Natural killer cell (primary cell): ENCODE results near the gene RELN. TPM values are rescaled to one million over a fixed set of nuclear protein-coding genes. Genes with fewer than 3 reads are reported as not detected.
"Not testable (repeated sequence)": the region's sequence is repeated elsewhere in the genome, so short reads cannot be mapped to it uniquely, and the experiment has no call there.

Experiments
- ATAC-seq, 3 donors: fragments of 150-1000 bp in 2 of 3; fragments of 200-7000 bp in 1 of 3; cut with Tn5 transposase; 1 replicate in 1 of 3; 2 replicates in 2 of 3; pipeline ENCODE4 v1.10.0; 2021; ENCODE audit warnings: mild to moderate bottlenecking in 2 of 3, moderate library complexity in 2 of 3
- DNase-seq, 2 donors: peaks; one replicate each; pipeline versions ENCODE4 v3.0.0 to v3.0.0-alpha.2; 2013 to 2021; ENCODE audit warnings: mixed read lengths in 1 of 2
- H3K27ac ChIP-seq: one replicate; pipeline ENCODE4 v1.5.1; 2013; ENCODE audit warnings: mild to moderate bottlenecking, low read length
- H3K27me3 ChIP-seq: one replicate; pipeline ENCODE4 v1.6.1; 2013; ENCODE audit warnings: low read length; ENCODE audit not compliant: control insufficient read depth, insufficient read depth
- H3K36me3 ChIP-seq: one replicate; pipeline ENCODE4 v1.6.1; 2013; ENCODE audit warnings: low read length; ENCODE audit not compliant: control insufficient read depth, insufficient read depth
- H3K4me1 ChIP-seq: one replicate; pipeline ENCODE4 v1.6.1; 2013; ENCODE audit warnings: low read length; ENCODE audit not compliant: control insufficient read depth, insufficient read depth
- H3K4me3 ChIP-seq: one replicate; pipeline ENCODE4 v1.5.1; 2013; ENCODE audit warnings: low read length
- H3K9me3 ChIP-seq: one replicate; pipeline ENCODE4 v1.6.1; 2013; ENCODE audit warnings: low read length; ENCODE audit not compliant: control insufficient read depth, insufficient read depth
- H3K27ac Mint-ChIP-seq, 2 donors: one replicate each; pipeline ENCODE4 v1.8.0; 2022; ENCODE audit warnings: mild to moderate bottlenecking in 2 of 2, mixed read lengths in 2 of 2, moderate library complexity in 1 of 2
- H3K27me3 Mint-ChIP-seq, 2 donors: one replicate each; pipeline ENCODE4 v1.8.0; 2022; ENCODE audit warnings: low read depth in 2 of 2, mixed read lengths in 2 of 2
- H3K36me3 Mint-ChIP-seq: one replicate; pipeline ENCODE4 v1.8.0; 2022; ENCODE audit warnings: mixed read lengths
- H3K4me1 Mint-ChIP-seq, 2 donors: one replicate each; pipeline ENCODE4 v1.8.0; 2022; ENCODE audit warnings: mixed read lengths in 2 of 2
- H3K4me3 Mint-ChIP-seq: one replicate; pipeline ENCODE4 v1.8.0; 2022; ENCODE audit warnings: mild to moderate bottlenecking, moderate library complexity, mixed read lengths
- H3K9me3 Mint-ChIP-seq, 2 donors: one replicate each; pipeline ENCODE4 v1.8.0; 2022; ENCODE audit warnings: mixed read lengths in 2 of 2
- CTCF ChIP-seq: fragments of 200-600 bp; IDR thresholded peaks from one replicate; pipeline ENCODE4 v1.8.0; 2022; ENCODE audit warnings: antibody characterized with exemption
- WGBS: methylation state at CpG from one replicate; pipeline ENCODE4 v1.1.7; 2013; ENCODE audit warnings: missing lambda C conversion rate; ENCODE audit not compliant: insufficient coverage; 5-methylcytosine and 5-hydroxymethylcytosine counted together
- intact Hi-C: fragments of 100-400 bp; cut with micrococcal nuclease; formaldehyde crosslinking; loops from one replicate; pipeline ENCODE4 v1.14.2; 2022
- total RNA-seq, 4 donors: library from RNA; stranded (reverse); fragments of 120-200 nt in 1 of 4; gene quantifications; one replicate each; pipeline versions ENCODE4 v1.2.3 to v1.2.4, GENCODE V29; 2013 to 2022

RELN gene
- total RNA-seq, 3 donors from 2014 or later (not counting 1 experiment from before 2014, with no cell fraction given), result not detected

DNA sequence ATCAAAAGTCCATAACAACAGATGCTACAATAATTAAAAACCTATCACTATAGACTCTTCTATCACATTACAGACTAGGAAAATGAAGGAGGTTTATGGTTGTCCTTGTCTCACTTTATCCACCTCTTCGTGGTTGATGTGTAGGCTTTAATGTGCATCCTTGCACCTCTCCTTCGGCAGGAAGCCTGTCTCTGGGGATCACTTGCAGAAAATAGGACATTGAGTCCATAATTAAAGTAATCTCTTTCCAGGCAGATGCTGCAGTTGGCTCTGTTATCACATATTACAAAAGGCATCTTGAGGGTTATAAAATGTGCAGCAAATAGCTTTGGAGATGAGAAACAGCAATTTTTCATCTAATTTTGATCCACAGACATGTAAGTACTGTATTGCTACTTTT lies 168.4 kb downstream of the RELN start:
- Histone ChIP-seq H3K36me3 (no peaks in the 10 kb centered on the region), H3K27ac (no peak overlapping the region), H3K27me3 (no peaks in the 10 kb centered on the region), H3K4me1 (no peaks in the 10 kb centered on the region), H3K4me3 (no peak overlapping the region), H3K9me3 (no peaks in the 10 kb centered on the region)
- Mint-ChIP-seq H3K36me3 (no peaks in the 10 kb centered on the region), H3K27ac (no peak overlapping the region), H3K27me3 (no peaks in the 10 kb centered on the region), H3K4me3 (no peak overlapping the region), H3K4me1 (no peaks in the 10 kb centered on the region), H3K9me3 (peaks cover 4 to 9% of the 10 kb centered on the region in 2 donors)
- ATAC-seq, result no peak
- intact Hi-C loops, result no loop called here
- no peak for TF ChIP-seq CTCF
- DNase-seq, result no peak
- WGBS, result 72% methylated on average over 2 of the region's 2 CpGs

DNA sequence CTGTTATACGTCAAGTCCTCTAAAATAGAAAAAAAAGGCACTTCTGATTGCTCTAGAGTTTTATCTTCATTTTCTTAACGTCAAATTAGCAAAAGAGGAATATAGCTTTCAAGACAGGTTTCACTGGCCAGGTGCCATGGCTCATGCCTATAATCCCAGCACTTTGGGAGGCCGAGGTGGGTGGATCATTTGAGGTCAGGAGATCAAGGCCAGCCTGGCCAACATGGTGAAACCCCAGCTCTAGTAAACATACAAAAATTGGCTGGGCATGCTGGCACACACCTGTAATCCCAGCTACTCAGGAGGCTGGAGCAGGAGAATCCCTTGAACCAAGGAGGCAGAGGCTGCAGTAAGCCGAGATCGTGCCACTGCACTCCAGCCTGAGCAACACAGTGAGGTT lies 173.5 kb downstream of the RELN start:
- H3K4me1 Mint-ChIP-seq, H3K4me1 ChIP-seq, H3K4me3 Mint-ChIP-seq, H3K27me3 ChIP-seq, H3K36me3 ChIP-seq, H3K27ac Mint-ChIP-seq, H3K4me3 ChIP-seq, H3K36me3 Mint-ChIP-seq, DNase-seq, H3K9me3 Mint-ChIP-seq, ATAC-seq, intact Hi-C loops, H3K27ac ChIP-seq, H3K27me3 Mint-ChIP-seq, H3K9me3 ChIP-seq: not testable (repeated sequence)
- 92% methylated on average over 5 of the region's 5 CpGs for WGBS

GRCh38 chr7:103813970-103814369 lies 175.5 kb downstream of the RELN start:
- H3K4me1 ChIP-seq, result no peaks in the 10 kb centered on the region
- Mint-ChIP-seq H3K36me3 (no peaks in the 10 kb centered on the region), H3K27ac (no peak overlapping the region), H3K4me1 (no peaks in the 10 kb centered on the region), H3K4me3 (no peak overlapping the region), H3K9me3 (peaks cover 0 to 7% of the 10 kb centered on the region in 2 donors), H3K27me3 (no peaks in the 10 kb centered on the region)
- H3K4me3 ChIP-seq, result no peak overlapping the region
- no peak for TF ChIP-seq CTCF
- no peak overlapping the region for H3K27ac ChIP-seq
- ATAC-seq (no peak), DNase-seq (no peak)
- H3K27me3 ChIP-seq, result no peaks in the 10 kb centered on the region
- intact Hi-C loops, result no loop called here
- WGBS, result 83% methylated on average over 1 of the region's 2 CpGs
- no peaks in the 10 kb centered on the region for H3K36me3 ChIP-seq
- no peaks in the 10 kb centered on the region for H3K9me3 ChIP-seq

DNA sequence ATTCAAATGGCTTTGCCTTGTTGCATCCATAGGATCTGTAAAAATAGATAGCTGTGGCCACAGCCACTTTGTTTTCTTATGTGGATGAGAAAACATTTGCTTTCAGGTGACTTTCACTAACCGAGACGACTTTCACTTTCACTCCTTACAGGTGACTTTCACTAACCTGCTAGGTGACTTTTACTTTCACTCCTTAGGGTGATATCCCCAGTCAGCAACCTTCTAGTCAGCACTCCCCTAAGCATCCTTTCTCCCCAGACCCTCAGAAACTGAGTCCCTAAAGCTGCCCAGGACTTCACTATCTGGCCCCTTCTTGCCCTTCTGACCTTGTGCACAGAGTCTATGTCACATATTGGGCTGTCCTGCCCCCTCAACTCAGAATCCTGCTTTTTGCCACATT lies 177.5 kb downstream of the RELN start:
- Mint-ChIP-seq H3K4me1 (no peaks in the 10 kb centered on the region), H3K27me3 (no peaks in the 10 kb centered on the region), H3K27ac (no peak overlapping the region), H3K9me3 (peaks cover under 1 to 9% of the 10 kb centered on the region in 2 donors), H3K4me3 (no peak overlapping the region), H3K36me3 (no peaks in the 10 kb centered on the region)
- 38% methylated on average over 2 of the region's 2 CpGs for WGBS
- Histone ChIP-seq H3K9me3 (no peaks in the 10 kb centered on the region), H3K4me1 (no peaks in the 10 kb centered on the region), H3K4me3 (no peak overlapping the region), H3K27ac (no peak overlapping the region), H3K36me3 (no peaks in the 10 kb centered on the region), H3K27me3 (no peaks in the 10 kb centered on the region)
- TF ChIP-seq CTCF, result no peak
- intact Hi-C loops, result no loop called here
- ATAC-seq (peak in 1 of 3 donors; percentile 30), DNase-seq (peak in 1 of 2 donors; percentile 34)
